GM21381 (cell line): ENCODE results near the gene FES.
"Not testable (repeated sequence)": the region's sequence is repeated elsewhere in the genome, so short reads cannot be mapped to it uniquely, and the experiment has no call there.

ENCODE experiments used
- ATAC-seq: cut with Tn5 transposase; IDR thresholded peaks from one replicate; pipeline ENCODE4 v1.9.1; 2021; ENCODE audit warnings: mild to moderate bottlenecking, moderate library complexity; ENCODE audit not compliant: unreplicated experiment

Gene FES

DNA sequence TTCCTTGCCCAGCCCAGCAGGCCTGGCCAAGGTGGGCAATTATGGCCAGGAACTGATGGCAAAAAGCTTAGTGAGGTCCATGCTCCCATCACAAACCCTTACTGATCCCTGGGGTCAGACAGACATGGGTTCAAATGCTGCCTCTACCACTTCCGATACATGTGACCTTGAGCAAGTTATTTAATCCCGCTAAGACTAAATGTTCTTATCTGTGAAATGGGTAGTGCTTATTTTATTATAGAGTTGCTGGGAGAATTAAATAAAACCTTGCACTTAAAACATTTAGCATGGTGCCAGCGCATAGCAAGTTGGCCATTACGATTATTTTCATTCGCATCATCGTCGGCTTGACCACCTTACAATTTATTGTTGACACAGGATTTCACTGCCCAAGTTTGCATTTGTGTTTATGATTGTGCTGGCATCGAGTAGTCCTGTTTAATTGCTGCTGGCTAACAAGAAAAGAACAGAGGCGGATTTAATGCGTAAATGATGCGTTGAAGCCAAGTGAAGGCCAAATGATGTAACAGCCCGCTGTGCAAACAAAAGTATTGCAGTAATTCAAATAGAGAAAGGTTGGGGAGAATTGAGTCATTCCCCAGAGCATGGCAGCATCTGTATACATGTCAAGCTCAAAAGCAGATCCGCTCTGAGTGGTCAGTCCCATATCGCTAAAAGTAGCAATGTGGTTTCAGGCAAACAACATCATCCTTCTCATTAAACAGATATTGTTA is 23.2 kb upstream of the FES start:
- no peak for ATAC-seq

DNA sequence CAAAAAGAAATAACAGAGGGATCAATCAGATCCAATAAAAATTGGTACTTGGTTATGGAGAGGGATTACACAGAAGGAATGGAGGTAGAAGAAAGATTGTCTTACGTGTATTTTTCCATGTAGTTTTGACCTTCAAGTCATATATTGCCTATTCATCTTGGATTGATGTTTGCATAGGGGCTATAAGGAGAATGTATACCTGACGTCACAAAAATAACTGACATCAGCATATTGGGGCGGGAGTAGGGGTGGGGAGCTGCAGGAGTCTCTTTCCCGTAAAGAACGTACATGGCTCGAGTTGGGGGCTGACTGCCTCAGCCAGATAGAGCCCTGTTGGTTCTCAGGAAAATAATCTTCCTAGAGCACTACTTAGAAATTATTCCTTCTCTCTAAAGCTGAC is 21.8 kb upstream of the FES start:
- ATAC-seq: no peak

DNA sequence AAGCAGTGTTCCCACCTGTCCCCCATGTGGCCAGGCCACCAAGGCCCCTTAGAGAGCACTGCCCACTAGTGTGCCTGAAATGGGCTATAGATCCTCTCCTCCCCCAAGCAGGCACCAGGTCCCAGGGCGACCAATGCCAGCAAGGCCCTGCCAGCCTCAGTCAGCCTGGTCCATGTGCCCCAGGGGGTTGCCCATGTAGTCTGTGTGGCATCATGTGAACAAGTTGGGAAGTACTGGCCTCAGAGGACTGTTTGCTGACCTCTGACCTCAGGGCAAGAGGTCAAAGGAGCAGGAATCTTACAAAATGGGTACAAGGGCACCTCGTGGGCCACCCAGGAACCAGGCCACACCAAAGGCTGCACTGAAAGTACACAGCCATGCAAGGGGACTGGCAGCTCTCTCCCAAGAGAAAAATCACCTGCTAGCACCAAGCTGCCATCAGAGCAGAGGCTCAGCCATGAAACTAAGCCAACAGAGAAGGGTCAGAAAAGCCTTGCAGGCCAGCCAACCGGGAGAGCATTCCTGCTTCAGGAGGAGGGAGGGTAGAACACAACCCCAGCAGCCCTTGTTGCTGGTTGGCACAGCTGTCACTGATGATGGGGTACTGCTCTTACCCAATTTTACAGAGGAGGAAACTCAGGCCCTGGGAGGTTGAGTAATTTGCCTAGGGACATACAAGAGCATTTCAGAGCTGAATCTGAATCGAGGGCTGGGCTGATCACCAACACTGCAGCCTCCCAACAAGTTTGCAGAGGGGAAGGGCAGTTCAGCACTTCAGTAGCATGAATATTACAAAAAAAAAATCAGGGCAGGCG is 21.1 kb upstream of the FES start:
- ATAC-seq: no peak

DNA sequence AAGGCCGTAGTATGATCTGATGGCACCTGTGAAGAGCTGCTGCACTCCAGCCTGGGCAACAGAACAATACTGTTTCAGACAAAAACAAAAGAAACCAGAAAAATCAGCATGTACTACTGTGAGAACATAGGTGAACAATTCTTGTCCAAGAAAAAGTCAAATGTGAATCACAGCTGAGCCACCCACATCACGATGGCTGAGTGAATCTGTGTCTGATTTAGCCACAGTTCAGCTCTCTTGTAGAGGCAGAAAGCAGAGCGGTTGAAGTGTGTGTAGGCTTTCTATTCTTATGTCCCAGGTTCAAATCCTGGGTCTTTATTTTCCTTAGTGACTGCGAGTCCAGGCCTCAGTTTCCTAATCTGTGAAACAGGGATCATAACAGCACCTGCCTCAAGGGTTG is 20.3 kb upstream of the FES start:
- no peak for ATAC-seq

DNA sequence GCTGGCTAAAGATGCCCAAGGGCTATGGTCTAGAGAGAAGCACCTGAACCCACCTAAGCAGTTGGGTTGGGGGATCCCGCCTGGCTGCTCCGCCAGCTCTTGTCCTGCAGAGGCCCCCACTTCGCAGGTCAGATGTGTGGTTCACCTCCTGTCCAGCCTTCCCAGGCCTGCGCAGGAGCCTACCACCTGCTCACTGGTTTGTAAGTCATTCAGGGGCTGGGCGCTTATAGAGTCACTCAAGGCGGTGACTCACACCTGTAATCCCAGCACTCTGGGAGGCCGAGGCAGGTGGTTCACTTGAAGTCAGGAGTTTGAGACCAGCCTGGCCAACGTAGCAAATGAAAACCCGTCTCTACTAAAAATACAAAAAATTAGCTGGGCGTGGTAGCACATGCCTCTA is 19.8 kb upstream of the FES start:
- ATAC-seq: no peak

DNA sequence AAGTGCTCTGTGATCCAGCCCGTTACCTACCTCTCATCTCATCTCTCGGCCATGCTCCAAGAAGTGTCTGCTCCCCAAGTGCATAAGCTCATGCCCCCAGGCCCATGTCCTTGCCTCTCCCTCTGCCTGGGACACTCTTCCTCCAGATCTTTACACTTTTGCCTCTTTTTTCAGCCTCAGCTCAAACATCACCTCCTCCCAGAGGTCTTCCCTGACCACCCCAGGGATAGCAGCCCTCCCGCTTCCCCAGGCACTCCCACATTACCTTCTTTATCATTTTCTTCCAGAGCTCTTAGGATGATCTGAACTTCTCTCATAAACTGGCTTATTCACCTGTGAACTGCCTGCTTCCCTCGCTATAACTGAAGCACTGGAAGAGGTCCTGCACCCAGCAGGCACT is 18.6 kb upstream of the FES start:
- ATAC-seq: no peak

DNA sequence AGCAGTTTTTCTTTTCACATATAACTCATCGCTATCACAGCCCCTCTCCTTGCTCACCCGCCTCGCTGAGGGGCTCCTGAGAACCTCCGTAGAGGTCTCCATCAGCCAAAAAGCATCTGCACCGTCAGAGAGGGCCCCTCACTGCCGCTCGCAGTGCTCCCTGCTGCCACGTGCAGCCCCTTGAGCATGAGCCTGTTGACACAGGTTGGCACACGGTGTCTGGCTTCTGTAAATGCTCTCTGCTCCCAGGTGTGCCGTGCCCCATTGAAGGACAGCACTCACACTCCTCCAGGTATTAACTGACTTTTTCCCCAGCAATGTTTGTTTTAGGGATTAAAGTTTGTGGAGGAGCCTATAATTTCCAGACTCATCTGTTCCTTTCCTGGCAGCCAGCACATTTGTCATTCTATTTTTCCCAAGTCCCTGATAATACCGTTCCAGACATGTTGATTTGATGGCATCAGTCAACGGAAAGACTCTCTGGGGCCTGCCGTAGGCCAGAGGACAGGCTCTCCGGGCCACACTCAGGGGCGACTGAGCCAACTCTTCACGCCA is 18.1 kb upstream of the FES start:
- ATAC-seq: no peak

DNA sequence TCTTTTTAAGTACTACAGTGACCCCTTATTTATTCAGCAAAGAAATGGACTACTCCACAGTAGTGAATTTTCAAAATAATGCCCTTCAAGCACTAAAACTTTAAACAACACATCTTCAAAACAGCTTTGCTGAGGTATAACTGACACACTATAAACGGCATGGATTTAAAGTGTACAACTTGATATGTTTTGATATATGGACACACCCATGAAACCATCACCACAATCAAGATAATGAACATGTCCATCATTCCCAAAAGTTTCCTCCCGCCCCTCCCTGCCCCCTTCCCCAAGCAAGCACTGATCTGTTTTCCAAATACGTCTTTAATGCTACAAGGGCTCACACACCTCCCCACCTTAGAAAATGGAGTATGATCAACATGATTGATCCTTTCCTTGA is 17.5 kb upstream of the FES start:
- no peak for ATAC-seq

DNA sequence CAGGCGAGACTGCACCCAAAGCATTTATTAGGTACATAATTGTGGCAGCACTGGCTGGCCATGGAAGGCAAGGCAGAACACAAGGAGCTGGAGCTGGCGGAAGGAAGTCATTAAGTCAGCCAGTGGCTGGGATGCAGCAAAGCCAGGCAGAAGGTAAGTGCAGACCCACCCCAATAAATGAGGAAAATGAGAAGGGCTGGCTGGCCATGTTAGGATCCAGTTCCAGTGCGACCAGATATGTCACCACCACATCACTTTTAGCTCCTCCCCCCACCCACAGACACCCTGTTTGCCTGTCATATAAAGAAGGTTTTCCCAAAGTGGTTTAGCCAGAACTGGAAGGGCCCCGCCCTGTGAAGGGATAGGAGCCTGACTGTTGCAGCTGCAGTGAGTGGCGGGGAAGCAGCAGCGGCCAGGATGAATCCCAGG is 16.0 kb upstream of the FES start, which contains the start of gene FURIN:
Gene FURIN, plus strand, starts transcription at position 328 of the 429 bp plus-strand sequence. CDS start 7,153 bp downstream, outside the sequence.
- no peak for ATAC-seq

DNA sequence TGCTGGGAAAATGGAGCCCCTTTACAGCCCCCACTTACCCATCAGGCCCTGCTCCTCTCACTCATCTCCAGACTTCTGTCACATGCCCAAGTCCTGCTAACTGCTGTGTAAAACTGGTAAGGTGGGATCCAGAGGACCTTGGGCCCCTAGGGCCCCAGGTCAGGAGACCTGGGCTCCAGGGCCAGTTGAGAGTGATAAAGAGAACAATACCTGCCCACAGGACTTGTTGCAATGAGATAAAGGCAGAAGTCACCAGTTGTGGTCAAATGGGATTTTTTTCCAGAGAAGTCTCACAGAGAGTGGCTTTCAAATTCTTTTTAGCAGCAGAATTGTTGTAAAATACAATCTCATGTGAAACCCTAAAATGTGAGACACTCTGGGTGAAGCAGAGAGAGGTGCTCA is 15.2 kb upstream of the FES start:
- no peak for ATAC-seq

DNA sequence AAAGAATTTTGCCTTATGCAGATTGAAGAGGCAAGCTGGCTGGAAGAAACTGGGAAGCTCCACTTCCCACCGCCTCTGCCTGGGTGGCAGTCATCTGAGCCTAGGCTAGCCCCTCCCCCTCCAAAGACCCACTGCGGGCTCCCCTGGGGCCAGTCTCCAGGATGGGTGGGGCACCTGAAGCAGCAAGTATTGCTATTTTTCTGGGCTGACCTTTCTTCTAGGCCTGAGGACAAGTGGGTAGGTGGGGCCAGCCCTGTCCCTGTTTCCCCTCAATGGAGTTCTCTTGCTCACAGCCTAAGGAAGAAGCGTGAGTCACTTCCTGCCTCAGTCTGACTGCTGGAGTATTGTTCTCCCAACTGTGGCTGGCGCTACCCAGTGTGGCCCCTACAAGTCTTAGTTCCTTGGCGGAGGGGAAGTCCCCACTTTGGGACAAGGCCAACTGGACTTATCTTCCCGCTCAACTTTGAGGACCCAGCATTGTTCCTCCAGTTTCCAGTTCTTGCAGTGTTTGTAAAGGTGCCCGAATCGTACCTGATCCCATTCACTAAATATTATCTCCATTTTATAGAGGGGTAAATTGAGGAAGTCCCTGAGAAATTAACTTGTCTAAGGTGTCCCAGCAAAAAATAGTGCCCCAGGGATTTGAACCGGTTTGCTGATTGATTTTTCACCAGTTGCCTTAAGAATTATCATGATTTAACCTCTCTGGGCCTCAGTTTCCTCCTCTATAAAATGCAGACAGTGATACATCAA is 14.5 kb upstream of the FES start:
- no peak for ATAC-seq

DNA sequence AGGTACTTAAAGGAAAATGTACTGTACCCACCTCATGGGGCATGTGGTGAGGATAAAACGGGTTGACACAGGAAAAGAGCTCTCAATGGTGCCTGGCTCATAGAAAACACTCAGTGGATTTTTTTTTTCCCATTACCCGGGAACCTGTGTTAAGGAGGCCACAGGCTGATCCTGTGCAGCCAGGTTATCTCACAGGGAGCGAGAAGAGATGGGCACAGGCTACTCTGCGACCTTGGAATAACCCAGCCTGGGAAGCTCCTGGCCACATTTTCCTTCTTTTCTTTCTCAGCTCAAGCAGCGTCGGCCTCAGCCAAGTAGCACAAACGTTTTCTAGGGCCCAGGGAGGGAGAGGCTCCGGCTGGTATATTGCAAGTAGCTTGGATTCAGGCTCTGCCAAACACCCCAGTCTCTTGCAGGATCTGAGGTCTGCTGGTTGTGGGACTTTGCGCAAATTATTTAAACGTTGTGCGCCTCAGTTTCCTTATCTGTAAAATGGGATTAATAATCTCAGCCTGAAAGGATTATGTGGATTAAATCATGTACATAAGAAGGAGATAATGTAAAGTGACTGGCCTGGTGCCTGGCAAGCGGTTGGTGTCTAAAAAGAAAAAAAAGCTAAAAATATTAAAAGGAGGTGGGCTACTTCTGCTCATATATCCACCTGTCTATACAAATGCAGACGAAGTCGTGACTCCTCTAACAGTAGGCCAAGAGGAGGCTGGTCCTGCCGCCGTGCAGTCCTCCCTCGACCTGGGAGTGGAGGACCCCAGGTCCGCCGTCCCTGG is 13.8 kb upstream of the FES start:
- ATAC-seq: no peak

DNA sequence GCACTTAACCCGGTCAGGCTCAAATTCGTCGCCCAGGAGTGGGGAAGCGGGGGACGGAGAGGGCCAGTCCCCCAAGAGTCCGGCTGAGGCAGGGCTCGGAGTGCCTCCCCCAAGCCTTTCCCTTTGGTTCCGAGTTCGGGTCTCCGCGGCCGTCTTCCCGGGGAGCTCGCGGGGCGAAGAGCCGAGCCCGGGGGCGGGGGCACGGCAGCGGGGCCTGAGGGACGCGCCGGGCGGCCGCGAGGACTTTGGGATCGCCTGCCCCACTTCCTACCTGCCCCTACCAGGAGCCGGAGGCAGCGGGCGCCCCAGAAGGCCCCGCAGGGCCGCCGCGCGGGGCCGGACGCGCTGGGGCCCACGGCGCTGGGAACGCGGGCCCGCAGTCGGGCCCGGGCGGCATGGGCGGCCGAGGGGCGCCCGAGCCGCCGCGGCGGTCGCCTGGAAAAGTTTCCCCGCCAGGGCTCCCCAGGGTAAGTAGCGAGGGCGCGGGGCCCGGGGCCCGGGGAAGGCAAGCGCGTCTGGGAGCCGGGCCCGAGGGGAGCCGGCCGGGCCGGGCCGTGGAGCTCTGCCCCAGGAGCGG is 13.1 kb upstream of the FES start:
- ATAC-seq: no peak

DNA sequence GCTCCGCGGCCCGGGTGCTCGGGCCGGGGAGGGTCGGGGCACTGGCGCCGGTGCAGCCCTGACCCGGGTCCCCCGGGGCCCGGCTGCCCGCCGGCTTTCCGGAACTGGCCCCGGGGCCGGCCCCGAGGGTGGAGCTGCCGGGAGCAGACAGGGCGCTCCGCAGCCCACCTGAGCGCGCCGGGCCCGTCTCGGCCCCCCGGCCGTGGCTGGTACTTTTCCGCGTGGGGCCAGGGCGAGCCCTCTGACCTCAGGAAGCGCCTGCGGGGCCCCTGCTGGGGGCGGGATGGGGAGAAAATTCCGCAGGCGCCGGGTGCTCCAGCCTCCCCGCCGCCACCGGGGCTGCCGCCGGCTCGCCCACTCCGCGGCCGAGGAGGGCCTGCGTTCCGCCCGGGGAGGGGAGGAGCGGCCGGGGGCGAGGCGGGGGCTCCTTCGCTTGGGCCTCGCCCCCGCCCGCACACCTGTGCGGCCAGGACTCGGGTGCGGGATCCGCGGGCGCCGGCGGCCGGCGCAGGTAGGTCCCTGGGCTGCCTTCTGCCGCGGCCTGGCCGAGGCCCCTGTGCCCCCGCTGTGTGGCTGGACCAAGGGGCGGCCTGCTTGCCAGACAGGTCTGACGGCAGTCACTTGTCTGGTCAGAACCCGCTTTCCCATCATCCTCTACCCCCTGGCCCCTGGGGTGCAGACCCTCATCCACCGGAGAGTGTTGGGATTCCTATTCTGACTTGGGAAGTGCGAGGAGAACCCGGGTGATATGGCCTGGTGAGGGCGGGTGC is 12.4 kb upstream of the FES start:
- no peak for ATAC-seq

DNA sequence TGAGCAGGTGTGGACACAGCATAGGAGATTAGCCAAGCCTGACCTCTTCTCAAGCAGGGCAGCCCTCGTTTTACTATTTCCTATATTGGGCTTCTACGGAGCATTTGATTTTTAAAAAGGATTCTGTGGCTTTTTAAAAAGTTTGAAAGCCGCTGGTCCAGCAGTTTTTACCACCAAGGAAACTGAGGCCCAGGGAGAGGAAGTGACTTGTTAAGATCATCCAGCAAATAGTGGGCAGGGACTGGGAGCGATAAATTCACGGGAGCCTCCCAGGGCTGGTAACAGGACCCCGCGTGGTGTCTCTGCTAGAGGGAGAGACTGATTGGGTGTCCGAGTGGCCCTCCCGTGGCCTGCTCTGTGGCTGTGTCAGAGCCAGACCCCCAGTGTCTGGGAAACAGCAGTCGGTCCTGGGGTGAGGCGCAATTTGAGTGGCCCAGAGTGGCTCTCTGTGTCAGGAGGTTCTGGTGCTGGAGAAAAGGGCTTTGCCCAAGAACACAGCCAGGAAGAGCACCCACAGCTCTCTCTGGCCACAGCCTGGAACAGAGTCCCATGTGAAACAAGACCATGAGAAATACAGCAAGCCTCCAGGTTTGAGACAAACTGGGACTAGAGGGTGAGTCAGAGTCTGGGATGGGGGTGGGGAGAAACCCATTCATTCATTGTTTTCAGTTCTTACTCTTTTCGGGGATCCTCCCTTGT is 11.7 kb upstream of the FES start:
- no peak for ATAC-seq

DNA sequence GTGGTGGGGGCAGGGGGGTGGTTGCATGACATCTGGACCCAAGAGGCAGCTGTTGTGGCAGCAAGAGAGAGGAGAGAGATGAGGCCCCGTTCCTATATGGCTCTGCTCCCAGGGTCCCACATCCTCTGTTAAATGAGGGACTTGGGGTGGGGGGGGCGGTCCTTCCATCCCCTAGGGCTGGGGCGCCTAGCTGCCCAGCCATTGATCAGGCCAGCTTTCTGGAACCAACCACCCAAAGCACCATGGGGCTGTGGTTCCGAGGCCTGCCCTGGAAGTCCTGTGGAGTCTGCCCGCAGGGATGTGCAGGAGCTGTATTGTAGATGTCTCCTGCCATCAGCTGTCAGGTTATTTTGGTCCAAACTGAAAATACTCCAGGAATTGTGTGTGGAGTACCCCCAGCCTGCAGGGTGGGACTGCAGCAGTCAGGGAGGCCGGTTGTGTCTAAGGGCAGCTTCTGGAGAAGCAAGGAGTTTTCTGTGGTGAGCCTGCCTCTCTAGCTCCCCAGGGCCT is 10.8 kb upstream of the FES start:
- no peak for ATAC-seq

DNA sequence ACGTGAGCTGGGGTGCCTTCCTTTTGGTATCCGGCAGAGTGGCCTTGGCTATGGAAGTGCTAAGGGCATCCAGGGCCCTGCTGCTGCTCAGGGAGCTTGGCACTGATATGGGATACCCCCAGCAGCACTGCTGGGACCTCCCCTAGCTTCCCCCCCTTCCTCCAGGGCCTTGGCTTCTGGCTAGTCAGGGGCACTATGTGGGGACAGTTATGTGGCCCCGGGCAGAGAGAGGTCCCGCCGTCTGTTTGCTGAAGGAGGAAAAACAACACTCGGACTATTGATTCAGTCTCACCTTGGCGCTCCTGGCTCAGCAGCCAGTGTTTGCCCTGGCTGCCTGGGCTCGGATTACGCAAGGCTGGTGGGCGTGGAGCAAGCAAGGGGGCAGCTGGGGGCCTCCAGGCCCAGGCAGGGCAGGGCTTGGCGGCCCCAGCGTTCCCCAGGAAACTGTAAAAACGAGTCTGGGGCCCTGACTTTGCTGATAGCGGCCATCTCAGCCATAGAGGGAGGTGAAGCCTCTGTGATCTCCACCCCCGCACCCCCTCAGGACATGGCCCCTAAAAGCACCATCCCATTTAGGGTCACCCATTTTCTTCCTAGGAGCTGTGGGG is 10.2 kb upstream of the FES start:
- ATAC-seq: no peak

DNA sequence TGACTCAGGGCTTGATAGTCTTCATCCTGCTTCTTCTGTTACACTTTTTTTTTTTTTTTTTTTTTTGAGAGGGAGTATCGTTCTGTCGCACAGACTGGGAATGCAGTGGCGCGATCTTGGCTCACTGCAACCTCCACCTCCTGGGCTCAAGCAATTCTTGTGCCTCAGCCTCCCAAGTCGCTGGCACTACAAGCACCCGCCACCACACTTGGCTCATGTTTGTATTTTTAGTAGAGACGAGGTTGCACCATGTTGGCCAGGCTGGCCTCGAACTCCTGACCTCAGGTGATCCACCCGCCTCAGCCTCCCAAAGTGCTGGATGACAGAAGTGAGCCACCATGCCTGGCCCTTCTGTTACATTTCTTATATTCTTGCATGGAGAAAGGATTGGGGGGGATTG is 9.3 kb upstream of the FES start:
- ATAC-seq: not testable (repeated sequence)
